Measurements from ENCODE around the gene CDK7.

GRCh38 chr5:69292306-69292705 is 57.6 kb downstream of the CDK7 start:
- TF ChIP-seq CTCF (IDR thresholded peaks at IDR 0.05; ENCODE audit: low read depth, low read length, poor library complexity, severe bottlenecking) (no peak), EZH2phosphoT487 (IDR thresholded peaks at IDR 0.05; ENCODE audit: borderline replicate concordance, low read length) (no peak)
